LNCaP clone FGC (cell line): ENCODE data around the gene SNX18.

Experiments used
- DNase-seq: peaks from one replicate; pipeline ENCODE4 v3.0.0-alpha.2; 2011; ENCODE audit warnings: low read depth
- H3K4me3 ChIP-seq: 2 replicates; pipeline ENCODE4 v1.5.1; 2011; ENCODE audit warnings: mild to moderate bottlenecking, low read depth, low read length, control low read depth
- CTCF ChIP-seq: IDR thresholded peaks from 2 replicates; pipeline ENCODE4 v1.5.1; 2012; ENCODE audit warnings: mild to moderate bottlenecking; ENCODE audit not compliant: control insufficient read depth, insufficient read depth; ENCODE audit errors: extremely low read depth

The SNX18 gene

DNA sequence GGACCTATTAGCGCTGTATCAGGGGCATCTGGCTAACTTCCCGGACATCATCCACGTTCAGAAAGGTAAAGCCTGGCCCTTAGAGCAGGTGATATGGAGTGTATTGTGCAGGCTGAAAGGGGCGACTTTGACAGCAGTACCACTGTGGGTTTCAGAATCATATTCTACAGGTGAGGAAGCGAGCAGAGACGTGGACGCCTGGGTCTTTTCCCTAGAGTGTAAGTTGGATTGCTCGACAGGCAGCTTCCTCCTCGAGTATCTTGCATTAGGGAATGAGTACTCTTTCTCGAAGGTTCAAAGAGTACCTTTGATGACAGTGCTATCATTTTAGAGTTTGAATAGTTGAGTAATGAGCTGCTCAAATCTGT, 1.9 kb downstream of the SNX18 start:
- no peak overlapping the region for H3K4me3 ChIP-seq
- TF ChIP-seq CTCF: no peak
- DNase-seq: no peak

DNA sequence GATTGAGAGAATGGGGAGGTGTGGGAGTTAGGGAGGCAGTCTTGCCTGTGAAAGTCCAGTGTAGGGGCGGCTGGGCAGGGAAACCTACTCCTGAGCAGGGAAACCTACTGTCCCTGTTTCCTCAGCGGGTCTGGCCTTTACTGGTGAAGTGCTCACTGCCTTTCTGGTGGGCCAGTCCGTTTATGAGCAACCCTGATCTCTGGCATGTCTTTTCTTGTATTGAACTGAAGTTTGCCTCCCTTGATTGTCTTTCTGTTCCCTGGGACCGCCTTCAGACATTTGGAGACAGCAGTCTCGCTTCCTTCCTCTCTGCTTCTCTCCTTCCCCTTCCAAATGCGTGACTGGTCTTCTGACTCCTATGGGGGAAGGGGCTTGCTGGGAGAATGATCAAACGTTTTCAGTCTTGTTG, 2.9 kb downstream of the SNX18 start:
- no peak overlapping the region for H3K4me3 ChIP-seq
- no peak for TF ChIP-seq CTCF
- no peak for DNase-seq

- H3K4me3 ChIP-seq: no peak overlapping the region
- no peak for TF ChIP-seq CTCF
- DNase-seq: no peak
Observed at GRCh38 chr5:54520940-54521339, 3.4 kb downstream of the SNX18 start.

GRCh38 chr5:54521856-54522479, 4.4 kb downstream of the SNX18 start:
- no peak overlapping the region for H3K4me3 ChIP-seq
- no peak for TF ChIP-seq CTCF
- DNase-seq: no peak

DNA sequence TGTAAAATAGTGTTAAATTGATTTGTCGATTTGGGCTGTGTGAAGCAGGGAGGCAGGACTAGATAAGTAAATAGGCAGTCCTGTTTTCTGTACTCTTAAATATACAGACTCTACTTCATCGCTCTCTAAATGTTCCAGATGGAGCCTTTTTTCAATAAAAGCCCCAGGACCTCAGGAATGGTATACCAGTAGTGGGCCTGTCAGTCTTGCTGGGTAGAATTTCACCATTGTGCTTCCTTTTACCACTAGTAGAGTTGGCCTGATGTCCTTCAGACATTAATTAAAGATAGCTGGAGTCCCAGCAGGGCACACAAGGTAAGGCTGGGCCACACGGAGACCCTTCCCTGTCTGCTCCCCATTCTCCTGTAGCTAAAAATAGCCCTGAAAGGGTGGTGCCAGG, 6.0 kb downstream of the SNX18 start:
- no peak for DNase-seq
- H3K4me3 ChIP-seq: no peak overlapping the region
- TF ChIP-seq CTCF: no peak

- DNase-seq: no peak
- no peak overlapping the region for H3K4me3 ChIP-seq
- no peak for TF ChIP-seq CTCF
Observed at GRCh38 chr5:54524082-54524481, 6.5 kb downstream of the SNX18 start.

- H3K4me3 ChIP-seq: no peak overlapping the region
- no peak for DNase-seq
- no peak for TF ChIP-seq CTCF
Observed at GRCh38 chr5:54524704-54525103, 7.1 kb downstream of the SNX18 start.
